Stimulated activated CD4-positive, alpha-beta T cell treated with anti-CD3 and anti-CD28 coated beads, Interleukin-1b, Interleukin-23, amount 100 ng/mL, for 48 hours (primary cell): ENCODE data around the gene CD55.
A peak's percentile ranks its signal among the peaks of the same experiment; 100 is the strongest.

Experiments used
- DNase-seq: peaks from one replicate; pipeline ENCODE4 v3.0.0-alpha.2; 2020

Gene CD55

GRCh38 chr1:207364614-207365013, 43.1 kb downstream of the CD55 start:
- no peak for DNase-seq

GRCh38 chr1:207365063-207365462, 43.6 kb downstream of the CD55 start:
- no peak for DNase-seq

DNA sequence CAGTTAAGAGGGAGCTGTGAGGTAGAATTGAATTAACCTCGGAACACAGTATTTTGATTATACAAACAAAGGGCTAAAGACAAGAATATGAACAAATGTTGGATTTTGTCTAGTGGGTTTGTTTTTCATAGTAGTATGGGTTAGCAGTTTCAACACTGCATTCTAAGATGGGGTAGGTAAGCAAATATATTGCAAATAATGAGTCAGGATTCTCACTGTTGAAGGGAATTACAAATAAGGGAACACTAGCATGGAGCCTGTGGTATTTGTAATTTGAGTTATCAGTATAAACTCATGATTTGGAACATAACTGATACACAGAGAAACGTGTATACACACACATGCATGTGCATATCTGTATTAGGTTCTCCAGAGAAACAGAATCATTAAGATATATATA, 44.5 kb downstream of the CD55 start:
- DNase-seq: no peak

- DNase-seq: no peak
These were observed 67.2 kb downstream of the CD55 start for GRCh38 chr1:207388721-207389120.

DNA sequence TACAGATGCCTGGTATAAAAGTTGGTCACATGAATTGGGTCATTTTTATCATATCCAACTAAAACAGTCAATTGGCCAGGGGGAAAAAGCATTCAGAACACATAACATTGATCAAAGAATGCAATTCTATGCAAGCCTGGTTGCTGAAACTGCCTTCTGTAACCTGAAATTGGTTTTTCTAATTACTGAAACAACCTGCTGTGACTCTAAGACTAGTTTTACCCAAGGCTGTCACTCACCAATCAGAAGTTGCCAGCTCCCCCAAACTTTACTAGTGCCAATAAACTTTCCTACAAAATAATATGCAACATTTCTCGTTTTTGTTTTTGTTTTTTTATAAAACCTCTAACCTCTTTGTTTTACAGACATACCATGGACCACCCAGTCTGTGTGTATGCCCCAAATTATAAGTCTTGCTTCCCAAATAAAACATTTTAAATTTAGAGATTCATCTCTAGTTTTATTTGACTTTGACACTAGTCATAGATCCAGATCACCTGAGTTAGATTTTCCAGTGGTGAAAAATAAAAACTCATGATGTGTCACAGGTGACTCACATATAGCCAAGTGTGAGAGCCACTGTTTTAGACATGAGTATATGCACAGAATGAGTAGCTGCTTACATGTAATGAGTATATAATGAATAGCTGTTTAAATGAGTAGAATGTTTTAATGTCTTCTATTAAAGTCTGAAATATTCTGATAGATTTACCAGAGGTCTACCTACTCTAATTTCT, 68.4 kb downstream of the CD55 start:
- DNase-seq: peak; percentile 18

- no peak for DNase-seq
These were observed 72.1 kb downstream of the CD55 start for GRCh38 chr1:207393610-207394009.

DNA sequence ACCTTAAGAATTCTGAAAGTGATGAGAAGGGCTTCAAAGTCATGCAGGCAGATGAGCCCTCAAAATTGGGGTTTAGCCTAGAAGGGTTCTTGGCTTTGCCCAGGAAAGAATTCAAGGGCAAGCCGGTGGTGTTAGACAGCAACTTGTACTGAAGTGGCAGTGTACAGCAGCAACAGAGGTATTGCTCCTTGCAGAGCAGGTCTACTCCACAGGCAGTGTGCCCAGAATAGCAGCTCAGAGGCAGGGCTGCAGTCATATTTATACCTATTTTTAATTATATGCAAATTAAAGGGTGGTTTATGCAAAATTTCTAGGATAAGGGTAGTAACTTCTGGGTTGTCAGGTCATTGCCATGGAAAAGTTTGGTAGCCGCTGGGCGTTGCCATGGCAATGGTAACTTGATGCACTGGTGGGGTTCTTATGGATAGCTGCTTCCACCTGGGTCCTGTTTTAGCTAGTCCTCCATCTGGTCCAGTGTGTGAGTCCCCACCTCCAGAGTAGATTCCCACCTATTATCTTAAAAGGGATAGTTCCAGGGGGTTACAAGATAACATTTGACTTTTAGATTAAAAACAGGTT, 74.8 kb downstream of the CD55 start:
- no peak for DNase-seq

DNA sequence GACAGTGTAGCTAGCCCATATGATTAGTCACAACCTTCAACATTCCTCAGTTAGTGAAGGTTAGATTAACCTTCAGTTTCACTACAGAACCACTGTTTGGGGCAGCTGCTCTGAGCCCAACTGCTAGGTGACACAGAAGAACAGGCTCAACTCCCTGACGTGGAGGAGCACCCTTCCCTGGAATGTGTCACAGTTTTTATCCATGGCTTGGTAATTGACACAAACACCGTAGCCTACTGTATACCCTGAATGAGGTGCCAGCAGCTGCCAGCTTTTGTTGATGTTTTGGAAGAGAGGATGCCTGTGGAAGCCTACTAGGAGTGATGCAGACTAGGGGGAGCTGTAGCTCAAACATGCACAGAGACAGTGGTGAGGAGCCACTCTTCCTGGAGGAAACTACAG, 76.0 kb downstream of the CD55 start:
- DNase-seq: no peak

DNA sequence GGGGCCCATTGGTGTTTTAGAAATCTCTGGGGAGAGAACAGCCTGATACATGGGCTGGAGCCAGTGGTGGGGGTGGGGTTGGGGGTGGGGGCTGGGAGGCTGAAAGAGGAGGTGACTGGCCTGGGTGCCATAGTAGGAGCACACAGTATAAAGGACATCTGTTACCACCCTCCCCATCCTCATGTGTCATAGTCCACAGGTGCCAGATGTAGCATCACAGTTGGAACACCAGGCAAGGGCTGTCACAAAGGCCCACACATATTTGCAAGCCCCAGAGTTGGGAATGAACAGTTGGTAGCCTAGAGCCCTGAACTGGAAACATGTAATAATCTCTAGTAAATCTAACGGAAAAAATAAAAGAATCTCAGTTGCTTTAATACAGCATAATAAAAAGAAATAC, 77.5 kb downstream of the CD55 start:
- DNase-seq: no peak

GRCh38 chr1:207401578-207401977, 80.1 kb downstream of the CD55 start:
- no peak for DNase-seq

- DNase-seq: no peak
These were observed 81.3 kb downstream of the CD55 start for GRCh38 chr1:207402744-207403143.

DNA sequence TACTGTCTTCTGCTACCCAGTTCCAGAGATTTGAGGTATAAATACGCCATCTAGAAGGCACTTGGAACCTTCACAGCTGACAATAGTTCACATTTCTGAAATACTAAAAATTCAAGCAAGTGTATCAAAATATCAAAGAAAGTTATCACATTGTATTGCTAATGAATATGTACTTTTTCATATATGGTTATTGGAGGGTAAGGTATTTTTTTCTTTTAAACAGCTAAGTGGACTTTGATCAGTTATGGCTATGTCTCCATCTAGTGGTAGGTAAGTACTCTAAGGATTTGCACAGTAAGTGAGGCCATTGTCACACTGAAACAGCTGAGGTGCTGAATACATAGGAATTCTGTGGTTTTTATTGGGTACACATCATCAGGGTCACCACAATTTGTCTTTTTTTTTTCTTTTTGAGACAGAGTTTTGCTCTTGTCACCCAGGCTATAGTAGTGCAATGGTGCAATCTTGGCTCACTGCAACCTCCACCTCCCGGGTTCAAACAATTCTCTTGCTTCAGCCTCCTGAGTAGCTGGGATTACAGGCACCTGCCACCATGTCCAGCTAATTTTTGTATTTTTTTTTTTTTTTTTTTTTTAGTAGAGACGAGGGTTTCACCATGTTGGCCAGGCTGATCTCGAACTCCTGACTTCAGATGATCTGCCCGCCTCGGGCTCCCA, 83.5 kb downstream of the CD55 start:
- DNase-seq: no peak

- DNase-seq: no peak
These were observed 84.3 kb downstream of the CD55 start for GRCh38 chr1:207405814-207406213.

DNA sequence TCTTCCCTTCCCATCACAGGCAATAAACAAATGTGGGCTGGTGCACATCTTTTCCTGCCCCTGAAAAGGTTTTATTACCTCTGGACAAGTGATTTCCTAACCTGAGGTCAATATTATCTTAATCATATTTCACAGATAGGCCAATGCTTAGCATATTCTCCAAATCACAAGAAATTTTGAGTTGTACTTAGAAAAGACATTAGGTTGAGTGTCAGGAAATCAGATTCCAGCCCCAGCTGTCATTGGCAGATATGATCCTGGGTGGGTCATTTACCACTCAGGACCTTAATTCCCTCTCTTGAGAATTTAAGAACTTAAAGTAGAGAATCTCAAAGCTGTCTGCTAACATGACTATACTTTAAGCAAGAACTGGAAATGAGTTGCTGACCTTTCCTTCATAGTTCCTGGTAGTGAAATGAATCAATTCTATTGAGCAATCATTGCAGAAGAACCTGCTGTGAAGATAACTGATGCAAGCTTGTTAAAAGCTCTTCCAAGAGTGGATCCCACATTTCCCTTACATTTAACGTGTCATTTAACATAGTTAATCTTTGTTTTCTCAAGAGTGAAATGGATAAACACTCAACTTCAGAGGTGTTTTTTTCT, 86.3 kb downstream of the CD55 start:
- DNase-seq: no peak
